GM19025 (cell line): Measurements from ENCODE around the gene GGA1.
"Not testable (repeated sequence)": the region's sequence is repeated elsewhere in the genome, so short reads cannot be mapped to it uniquely, and the experiment has no call there.

Source experiments
- ATAC-seq: cut with Tn5 transposase; IDR thresholded peaks from one replicate; pipeline ENCODE4 v1.9.1; 2021; ENCODE audit warnings: mild to moderate bottlenecking, low read depth, moderate library complexity; ENCODE audit not compliant: unreplicated experiment

Gene GGA1

DNA sequence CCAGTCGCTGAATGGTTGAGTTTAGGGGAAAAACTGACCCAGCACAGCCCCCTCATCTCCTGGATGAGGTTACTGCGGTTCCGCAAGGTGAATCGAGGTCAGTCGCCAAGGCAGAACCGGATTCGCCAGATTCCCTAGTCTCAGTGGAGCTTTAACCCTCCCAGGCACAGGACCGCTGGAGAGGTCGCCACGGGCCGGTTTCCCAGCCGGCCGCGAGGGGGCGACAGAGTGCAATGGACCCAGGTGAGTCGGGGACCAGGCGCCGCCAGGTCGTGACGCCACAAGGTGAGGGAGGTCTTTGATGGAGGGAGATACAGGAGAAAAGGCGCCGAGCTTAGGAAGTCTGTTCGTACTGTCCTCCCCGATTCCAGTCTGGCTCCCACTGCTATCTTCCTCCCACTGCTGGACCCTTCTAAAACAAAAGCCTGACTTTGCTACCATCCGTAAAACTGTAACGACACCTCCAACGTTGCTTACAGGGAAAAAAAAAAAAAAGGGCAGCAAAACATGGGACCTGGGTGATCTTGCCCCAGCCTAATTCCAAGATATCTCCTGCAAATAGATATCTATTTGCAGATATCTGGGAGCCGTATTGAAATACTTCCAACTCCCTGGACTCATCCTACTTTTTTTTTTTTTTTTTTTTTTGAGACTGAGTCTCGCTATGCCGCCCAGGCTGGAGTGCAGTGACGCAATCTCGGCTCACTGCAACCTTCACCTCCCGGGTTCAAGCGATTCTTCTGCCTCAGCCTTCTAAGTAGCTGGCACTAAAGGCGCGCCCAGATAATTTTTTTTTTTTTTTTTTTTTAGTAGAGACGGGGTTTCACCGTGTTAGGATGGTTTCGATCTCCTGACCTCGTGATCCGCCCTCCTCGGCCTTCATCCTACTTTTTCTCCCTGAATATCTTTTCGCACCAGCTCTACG is 1.4 kb upstream of the GGA1 start:
- ATAC-seq: no peak

DNA sequence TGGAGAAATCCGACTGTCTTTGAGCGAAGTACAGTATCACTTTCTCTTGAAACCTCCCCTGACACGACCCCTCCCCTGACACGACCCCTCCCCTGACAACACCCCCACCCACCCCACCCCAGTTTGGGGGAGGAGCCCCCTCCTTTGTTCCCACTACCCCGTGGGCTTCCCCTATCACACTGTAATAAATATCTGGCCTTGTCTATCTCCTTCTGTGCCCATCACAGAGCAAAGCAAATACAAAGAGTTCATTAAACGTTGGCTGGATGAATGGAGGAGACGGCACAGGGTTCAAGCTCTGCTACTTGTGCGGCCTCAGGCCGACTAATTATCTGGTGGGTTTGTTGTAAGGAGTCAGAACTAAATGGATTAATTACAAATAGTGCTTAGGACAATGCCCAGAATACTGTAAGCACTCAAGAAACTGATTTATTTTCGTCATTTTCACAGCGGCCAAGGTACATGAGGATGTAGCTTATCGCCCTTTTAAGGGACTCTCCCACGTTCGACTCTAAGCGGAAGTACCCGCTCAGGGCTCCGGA is 628 bp upstream of the GGA1 start:
- ATAC-seq: no peak

DNA sequence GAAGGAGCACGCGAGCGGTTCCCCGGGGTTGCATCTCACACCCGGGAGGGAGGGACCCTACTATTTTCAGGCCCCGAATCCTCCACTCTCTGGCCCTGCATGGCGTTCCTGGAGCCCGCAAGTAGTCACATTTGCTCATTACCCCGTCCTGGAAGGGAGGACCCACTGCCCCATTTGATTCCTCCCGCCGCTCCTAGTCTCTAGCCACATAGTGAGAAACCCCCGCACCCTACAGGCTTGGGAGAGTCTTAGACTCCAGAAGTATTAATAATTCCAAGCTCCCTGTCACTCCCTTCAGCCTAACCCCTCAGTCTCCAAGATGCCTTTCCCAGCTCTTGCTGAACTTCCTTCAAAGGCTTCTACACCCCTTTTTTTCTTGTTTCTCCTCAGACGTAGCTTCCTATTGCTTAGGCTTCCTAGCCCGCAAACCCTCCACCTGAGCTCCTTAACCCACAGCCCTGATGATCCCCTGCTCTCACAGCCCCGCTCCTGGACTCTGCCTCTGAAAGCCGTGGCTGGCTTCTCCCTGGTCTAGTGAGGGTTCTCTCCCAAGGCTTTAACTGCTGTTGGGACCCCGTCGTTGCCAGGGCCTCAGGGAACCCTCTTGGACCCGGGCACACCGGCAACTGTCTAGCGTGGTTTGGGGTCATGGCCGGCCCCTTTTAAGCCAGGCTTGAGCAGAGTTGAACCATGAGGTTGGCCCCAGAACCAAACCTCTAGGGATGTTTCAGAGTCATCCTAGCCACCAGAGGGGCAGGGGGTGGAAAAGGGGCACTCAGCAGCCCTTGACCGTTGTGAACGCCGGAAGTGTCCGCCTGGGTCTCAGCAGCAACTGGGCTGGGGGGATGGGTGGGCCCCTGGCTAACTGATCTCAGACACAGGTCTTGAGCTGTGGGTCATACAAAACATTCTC is 862 bp downstream of the GGA1 start:
- no peak for ATAC-seq

DNA sequence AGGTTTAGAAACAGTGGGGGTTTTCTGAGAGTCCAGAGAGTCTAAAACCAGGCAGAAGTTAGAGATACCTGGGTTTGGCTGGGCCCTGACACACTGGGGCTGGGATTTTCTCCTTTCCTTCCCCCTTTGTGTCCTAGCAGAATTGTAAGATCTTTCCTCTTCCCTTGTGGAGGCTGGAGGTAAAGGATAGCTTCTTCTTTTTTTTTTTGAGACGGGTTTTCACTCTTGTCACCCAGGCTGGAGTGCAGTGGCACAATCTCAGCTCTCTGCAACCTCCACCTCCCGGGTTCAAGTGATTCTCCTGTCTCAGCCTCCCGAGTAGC is 1.5 kb downstream of the GGA1 start:
- ATAC-seq: not testable (repeated sequence)

DNA sequence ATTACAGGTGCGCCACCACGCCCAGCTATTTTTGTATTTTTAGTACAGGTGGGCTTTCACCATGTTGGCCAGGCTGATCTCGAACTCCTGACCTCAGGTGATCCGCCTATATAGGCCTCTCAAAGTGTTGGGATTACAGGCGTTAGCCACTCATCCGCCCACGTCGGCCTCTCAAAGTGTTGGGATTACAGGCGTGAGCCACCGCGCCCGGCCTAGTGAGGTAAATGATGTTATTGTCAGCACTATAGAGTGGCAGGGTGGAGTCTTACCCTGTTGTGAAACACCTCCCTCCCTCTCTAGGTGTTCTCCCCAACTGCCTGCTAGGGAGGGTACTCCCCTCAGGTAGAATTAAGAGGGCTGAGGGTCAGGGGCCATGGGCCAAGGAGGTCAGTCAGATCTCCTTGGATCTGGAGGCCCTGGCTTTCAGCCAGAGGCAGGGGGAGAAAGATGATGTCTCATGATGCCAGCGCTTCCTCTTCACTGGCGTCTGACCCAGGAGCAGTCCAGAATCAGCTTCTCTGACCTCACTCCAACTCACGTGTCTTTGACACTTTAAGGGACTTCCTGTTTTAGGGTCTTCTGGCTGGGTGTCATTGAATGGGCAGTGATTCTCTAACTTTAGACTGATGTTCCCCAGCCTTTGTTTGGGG is 2.0 kb downstream of the GGA1 start:
- ATAC-seq: no peak

DNA sequence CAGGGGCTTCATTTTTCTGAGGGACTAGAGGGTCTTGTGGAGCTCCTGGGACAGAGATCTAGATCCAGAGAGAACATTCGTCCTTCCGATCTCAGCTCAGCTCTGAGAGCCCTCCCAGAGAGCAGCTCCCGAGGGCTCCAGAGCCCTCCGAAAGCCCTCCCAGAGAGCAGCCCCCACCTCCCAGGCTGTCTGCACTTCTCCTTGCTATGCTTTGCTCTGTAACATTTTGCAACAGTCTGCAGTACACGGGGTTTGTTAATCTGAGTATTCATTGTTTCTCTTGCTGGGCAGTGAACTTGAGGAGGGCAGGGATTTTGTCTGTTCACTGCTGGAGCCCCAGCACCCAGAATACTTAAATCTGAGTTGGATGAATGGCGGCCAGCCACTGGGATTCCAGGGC is 2.6 kb downstream of the GGA1 start:
- ATAC-seq: no peak

DNA sequence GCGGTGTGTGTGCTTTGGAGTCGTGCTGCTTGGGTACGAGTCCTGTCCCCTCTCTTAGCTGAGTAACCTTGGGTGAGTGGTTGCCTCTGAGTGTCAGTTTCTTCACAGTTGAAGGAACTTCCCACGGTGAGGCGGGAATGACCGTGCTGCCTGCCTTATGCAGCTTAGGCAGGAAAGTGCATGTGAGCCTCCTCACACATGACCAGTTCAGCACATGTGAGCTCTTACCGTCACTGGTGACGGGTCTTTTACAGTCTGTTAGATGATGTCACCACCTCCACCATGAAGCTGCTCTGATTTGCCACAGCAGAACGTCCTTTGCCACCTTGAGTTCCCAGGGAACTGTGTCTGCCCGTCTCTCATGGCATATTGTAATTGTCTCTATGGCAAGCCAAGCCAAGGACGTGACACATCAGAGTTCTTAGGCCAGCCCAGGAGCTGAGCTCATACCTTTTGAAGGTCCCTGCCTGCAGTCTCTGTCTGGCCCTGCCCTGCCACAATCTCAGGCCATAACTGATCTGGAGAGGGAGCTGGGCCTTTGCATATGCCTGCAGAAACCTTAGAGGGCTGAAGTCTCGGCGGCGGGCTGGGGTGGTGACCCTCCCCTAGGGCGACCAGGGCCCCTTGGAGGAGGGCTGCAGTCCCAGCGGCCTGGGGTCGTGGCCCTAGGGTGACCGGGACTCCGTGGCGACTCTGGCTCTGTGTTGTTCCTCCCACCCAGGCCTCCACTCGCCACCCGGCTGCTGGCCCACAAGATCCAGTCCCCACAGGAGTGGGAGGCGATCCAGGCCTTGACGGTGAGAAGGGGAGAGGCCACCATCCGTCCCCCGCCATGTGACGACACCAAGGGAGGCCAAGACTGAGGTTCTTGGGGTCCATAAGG is 7.8 kb downstream of the GGA1 start:
- no peak for ATAC-seq

DNA sequence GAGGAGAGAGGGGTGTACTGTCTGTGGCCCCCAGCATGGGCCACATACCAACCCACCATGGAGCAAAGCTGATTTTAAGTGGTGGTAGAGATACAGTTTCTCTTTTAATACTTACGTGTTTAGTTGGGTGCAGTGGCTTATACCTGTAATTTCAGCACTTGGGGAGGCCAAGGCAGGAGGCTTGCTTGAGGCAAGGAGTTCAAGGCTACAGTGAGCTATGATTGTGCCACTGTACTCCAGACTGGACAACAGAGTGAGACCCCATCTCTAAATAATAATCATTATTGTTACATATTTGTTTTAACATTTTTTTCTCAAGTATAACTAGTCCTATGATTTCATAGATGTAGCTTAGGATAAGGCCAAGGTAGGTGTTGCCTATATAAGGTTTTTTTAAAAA is 8.8 kb downstream of the GGA1 start:
- no peak for ATAC-seq

DNA sequence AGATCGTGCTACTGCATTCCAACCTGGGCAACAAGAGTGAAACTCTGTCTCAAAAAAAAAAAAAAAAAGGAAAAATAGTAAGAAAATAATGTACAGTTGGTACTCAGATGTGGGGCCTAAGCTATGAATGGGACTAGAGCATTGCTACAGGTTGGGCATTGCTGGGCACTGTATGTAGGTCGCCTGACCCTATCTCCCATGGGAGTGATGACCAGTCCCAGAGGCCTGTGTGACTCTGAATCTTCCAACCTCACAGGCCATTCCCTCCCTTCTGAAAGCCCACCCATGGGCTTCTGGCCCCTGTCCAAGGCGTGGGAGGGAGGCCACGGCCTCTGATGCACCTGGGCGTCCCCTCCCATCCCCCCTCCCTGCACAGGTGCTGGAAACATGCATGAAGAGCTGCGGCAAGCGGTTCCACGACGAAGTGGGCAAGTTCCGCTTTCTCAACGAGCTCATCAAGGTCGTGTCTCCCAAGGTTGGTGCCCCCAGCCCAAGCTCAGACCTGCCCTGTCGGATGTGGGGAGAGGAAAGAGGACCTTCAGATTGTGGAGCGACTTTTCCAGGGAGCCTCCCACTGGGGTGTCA is 9.5 kb downstream of the GGA1 start:
- no peak for ATAC-seq

DNA sequence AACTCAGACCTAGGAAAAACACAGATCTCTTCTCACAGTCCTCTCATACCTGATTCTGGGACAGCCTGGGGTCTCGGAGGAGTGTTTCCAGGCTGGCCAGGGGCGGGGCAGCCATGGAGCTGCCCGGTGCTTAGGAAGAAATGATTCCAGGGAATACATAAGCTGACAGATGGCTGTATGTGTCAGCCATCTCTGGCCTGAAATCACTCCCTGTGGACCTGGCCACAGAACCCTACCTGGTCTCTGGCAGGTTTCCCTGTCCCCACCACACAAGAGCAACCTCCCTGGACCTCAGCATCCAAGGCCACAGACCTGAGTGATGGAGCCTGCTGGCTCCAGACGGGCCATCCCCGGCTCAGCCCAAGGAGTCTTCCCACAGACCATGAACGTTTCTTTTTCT is 10.0 kb downstream of the GGA1 start:
- no peak for ATAC-seq

DNA sequence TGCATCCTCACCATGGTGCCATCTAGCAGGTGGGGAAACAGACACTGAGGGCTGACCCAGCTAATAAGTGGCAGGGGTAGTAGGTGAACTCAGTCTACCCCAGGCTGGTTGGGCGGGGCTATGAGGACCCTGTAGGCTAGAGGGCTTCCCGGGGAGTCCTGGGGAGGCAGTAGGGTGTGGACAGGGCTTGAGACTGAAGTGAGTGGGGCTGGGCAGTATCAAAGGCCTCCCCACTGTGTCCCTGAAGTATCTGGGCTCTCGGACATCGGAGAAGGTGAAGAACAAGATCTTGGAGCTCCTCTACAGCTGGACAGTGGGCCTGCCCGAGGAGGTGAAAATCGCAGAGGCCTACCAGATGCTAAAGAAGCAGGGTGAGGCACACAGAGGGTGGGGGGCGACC is 11.4 kb downstream of the GGA1 start:
- no peak for ATAC-seq

DNA sequence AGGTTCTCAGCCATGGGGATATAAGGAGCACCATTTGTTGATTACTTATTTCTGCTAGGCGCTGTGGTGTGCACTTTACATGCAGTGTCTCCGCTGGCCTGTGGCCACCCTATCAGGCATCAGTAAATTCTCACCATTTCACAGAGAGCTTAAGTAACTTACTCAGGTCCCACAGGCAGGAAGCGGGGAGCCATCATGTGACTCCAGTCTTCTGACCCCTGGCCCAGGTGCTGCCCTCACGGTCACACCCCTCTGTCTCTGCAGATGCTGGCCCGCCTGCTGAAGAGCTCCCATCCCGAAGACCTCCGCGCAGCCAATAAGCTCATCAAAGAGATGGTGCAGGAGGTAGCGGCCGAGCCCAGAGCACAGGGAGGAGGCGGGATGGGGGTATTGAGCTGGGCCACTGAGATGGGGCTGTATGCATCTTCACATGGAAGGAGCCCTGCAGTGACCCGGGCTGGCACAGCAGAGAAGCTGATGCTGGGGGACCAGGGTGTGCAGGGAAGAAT is 12.8 kb downstream of the GGA1 start:
- ATAC-seq: no peak

DNA sequence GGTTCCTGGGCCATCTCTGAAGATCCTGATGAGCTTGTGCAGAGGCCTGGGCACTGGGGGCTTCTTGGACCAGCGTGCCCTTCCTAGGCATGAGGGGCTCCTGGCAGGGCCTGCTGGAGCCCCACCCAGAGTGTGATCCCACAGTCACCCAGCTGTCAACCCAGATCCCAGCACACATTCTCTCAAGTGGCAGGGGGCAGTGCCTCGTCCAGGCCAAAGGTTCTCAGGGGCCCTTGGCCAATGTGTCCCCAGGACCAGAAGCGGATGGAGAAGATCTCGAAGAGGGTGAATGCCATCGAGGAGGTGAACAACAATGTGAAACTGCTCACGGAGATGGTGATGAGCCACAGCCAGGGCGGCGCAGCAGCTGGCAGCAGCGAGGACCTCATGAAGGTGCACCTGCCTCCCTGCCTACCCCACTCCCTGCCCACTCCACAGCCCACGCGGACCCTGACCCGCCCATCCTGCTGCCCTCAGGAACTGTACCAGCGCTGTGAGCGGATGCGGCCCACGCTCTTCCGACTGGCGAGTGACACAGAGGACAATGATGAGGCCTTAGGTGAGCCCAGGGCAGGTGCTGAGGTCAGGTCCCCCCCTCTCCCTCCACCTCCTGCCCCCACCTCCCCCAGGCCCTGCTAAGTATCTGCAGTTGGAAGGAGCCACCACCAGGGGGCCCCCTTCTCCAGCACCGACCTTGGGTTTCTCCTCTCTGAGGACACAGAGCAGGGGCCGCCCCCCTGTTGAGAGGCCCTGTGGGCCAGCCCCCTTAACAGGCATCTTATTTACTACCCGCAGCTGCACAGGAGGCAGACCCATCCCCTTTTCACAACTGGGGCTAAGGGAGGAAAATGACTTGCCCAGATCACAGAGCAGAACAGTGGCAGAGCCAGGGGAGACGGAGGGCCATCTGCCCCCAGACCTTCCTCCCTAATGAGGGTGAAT is 14.7 kb downstream of the GGA1 start:
- no peak for ATAC-seq

DNA sequence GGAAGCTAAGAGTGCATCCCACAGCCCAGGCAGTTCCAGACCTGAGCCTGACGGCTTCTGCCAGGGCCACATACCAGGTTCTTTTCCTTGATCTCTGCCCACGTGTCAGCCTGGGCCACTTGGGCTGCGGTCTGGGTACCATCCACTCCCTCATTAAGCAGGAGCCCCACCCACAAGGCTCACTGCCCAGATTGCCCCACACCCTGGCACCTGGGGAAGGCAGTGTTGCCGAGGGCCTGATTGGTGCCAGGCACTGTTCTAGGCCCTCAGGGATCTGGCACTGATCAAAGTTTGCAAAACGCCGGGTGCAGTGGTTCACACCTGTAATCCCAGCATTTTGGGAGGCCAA is 15.4 kb downstream of the GGA1 start:
- no peak for ATAC-seq

DNA sequence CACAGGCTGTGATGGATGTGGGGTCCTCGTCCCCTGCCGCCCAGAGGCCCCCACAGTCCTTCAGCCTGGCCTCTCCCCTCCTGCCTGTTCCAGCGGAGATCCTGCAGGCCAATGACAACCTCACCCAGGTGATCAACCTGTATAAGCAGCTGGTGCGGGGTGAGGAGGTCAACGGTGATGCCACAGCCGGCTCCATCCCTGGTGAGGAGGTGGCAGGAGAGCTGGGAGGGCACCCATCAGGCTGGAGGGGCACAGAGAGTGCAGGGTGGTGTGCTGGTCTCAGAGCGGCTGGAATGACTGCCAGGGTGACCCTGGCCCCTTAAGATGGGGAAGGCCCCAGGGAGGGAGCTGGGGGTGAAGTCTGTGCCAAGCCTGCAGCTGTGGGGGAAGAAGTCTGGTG is 16.2 kb downstream of the GGA1 start:
- no peak for ATAC-seq

DNA sequence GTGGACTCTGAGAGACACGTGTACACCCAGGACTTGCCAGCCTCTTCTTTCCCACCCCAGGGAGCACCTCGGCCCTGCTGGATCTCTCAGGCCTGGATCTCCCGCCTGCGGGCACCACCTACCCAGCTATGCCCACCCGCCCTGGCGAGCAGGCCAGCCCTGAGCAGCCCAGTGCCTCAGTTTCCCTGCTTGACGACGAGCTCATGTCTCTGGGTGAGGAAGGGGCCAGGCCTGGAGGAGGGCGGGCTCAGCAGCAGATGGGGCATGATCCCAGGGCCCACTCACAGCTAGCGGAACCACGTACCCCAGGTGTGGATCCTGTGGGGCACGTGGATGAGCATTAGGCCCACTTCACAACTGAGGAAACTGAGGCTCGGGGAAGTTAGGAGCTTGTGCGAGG is 17.1 kb downstream of the GGA1 start:
- ATAC-seq: no peak

DNA sequence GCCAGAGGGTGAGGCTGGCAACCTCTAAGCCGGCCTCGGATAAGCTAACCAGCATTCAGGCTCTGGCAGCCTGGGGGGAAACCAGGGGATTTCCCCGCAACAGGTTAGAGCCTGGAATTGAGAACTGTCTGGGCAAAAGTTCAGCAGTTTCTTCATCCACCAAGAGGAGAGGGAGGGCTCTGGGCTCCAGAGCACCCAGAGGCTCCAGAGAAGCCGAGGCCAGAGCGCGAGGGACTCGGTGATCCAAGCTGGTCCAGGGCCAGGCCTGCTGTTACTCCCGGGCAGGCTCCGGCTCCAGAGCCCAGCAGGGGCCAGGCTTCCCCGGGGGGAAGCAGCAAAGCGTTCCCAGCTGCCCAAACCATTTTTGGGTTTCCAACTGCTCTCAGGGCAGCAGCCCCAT is 17.5 kb downstream of the GGA1 start:
- ATAC-seq: no peak

DNA sequence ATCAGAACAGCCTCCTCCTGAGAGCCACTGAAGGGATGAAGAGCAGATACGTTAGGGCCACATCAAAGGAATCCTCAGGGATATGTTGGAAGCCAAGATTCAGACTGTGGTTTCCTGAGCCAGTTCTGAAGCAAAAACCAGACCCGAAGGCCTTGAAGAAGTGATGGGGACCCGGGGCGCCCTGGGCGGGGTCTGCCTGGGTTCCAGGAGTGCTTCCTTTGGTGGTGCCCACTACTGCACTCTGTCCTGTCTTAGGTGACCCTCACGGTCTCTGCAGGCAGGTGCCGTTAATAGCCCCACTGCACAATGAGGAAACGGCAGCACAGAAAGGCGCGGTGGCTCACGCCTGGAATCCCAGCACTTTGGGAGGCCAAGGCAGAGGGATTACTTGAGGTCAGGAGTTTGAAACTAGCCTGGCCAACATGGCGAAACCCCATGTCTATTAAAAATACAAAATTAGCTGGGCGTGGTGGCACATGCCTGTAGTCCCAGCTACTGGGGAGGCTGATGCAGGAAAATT is 18.0 kb downstream of the GGA1 start:
- ATAC-seq: no peak
